ENCODE measurements around the gene NECTIN3. TPM values are rescaled to one million over a fixed set of nuclear protein-coding genes. Genes with fewer than 3 reads are reported as not detected.

NECTIN3 gene
- total and polyA plus RNA-seq, 7 experiments from 2014 or later: 0.66 to 7.2 (median 3.2) TPM

DNA sequence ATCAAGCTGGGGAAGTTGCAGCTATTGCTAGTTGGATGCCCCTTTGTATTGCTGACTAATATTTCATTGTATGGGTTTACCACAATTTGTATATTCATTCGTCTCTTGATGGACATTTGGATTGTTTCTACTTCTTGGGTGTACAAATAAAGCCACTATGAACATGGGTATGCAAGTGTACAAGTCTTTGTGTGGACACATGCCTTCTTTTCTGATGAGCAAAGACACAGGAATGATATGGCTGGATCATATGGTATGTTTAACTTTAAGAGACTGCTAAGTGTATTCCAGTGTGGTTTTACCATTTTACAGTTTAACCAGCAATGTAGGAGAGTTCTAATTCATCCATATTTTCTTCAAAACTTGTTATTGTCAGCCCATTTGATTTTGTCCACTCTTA, 32.2 kb downstream of the NECTIN3 start:
- no peaks in the 10 kb centered on the region for H3K27me3 ChIP-seq (ENCODE audit: control insufficient read depth in 2 of 2, insufficient read depth in 2 of 2, low read length in 2 of 2)

DNA sequence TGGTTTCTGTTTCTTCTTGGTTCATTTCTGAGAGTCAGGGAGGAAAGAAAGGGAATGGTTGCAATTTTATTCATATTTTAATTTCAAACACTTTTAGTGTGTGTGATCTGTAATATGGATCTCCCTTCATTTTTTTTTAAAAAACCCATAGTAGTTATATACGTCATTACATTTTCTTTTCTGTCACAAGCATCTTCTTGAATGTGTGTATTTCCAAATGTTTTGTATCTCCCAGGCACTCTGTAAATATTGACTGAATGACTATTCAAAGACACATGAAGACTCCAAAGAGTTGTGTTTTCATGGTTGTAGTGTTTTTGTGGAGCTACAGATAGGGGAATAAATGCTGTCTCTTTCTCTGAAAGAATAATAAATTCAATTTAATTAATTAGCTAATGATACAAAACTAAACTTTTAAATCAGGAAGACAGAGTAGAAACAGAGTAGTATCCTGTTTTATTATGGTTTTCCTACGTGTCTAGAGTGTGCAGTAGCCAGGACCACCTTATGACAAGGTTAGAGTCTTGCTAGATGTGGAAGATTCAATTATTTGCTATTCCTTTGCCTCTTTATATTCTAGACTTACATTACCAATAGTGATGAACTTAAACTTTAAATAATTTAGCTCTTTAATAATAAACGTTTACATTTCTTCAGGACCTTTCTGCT, 35.5 kb downstream of the NECTIN3 start:
- Histone ChIP-seq H3K27ac (ENCODE audit: low read depth, low read length) (no peak overlapping the region), H3K36me3 (ENCODE audit: control insufficient read depth in 2 of 3, insufficient read depth in 3 of 3, low read length in 3 of 3) (no peaks in the 10 kb centered on the region), H3K4me1 (ENCODE audit: control insufficient read depth in 2 of 2, insufficient read depth in 2 of 2, low read length in 2 of 2) (no peaks in the 10 kb centered on the region), H3K9me3 (ENCODE audit: control insufficient read depth in 2 of 3, low read length in 3 of 3) (no peaks in the 10 kb centered on the region), H3K4me3 (ENCODE audit: low read length) (no peak overlapping the region), H3K27me3 (ENCODE audit: control insufficient read depth in 2 of 2, insufficient read depth in 2 of 2, low read length in 2 of 2) (no peaks in the 10 kb centered on the region)
- H3K27me3 Mint-ChIP-seq: peaks cover 0 to 34% (median 0%) of the 10 kb centered on the region in 5 donors
- H3K4me1 Mint-ChIP-seq: peaks cover 0 to 1% (median 0%) of the 10 kb centered on the region in 7 donors
- DNase-seq (no peak), ATAC-seq (no peak)
- intact Hi-C loops (cut with micrococcal nuclease): no loop called here
- peaks cover 0 to 9% (median 0%) of the 10 kb centered on the region in 5 donors for H3K36me3 Mint-ChIP-seq
- no peak overlapping the region for H3K27ac Mint-ChIP-seq
- ChIA-PET POLR2A (no interaction called here), CTCF (interaction anchor here (1.2 kb wide), 1 partner anchor 9 kb away, joined by 3 read pairs; no protein-coding TSS in a partner anchor)
- H3K4me3 Mint-ChIP-seq: no peak overlapping the region
- peaks cover 0 to 22% (median 5%) of the 10 kb centered on the region in 11 donors for H3K9me3 Mint-ChIP-seq

More for the DNA sequence above, 32.2 kb downstream of the NECTIN3 start:
- Mint-ChIP-seq H3K27ac (no peak overlapping the region), H3K36me3 (peaks cover 0 to 9% (median 3%) of the 10 kb centered on the region in 5 donors), H3K4me3 (no peak overlapping the region), H3K27me3 (peaks cover 0 to 42% (median 0%) of the 10 kb centered on the region in 5 donors), H3K4me1 (peaks cover 0 to 1% (median 0%) of the 10 kb centered on the region in 7 donors), H3K9me3 (peaks cover 0 to 22% (median 5%) of the 10 kb centered on the region in 11 donors)
- intact Hi-C loops (cut with micrococcal nuclease): no loop called here
- ATAC-seq: no peak
- Histone ChIP-seq H3K4me3 (ENCODE audit: low read length) (no peak overlapping the region), H3K9me3 (ENCODE audit: control insufficient read depth in 2 of 3, low read length in 3 of 3) (no peaks in the 10 kb centered on the region), H3K4me1 (ENCODE audit: control insufficient read depth in 2 of 2, insufficient read depth in 2 of 2, low read length in 2 of 2) (no peaks in the 10 kb centered on the region), H3K27ac (ENCODE audit: low read depth, low read length) (no peak overlapping the region), H3K36me3 (ENCODE audit: control insufficient read depth in 2 of 3, insufficient read depth in 3 of 3, low read length in 3 of 3) (no peaks in the 10 kb centered on the region)
- ChIA-PET CTCF (no interaction called here), POLR2A (no interaction called here)
- no peak for DNase-seq

DNA sequence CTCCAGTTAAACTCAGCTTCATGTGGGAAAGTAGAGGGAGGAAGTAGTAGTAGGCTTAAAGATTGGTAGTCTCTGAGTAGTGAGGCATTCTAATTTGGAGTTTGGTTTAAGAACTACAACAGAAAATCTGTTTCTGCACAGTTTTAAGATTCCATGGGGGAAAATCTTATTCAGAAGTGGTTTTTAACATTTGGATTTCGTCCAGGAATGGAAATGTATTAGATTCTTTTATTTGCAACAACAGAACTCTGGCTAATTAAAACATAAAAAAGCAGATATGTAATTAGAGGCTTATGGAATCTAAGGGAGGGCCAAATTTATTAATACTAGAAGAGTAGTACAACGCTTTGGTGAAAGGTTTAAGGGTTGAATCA, 36.0 kb downstream of the NECTIN3 start:
- DNase-seq (no peak), ATAC-seq (no peak)
- POLR2A ChIA-PET: no interaction called here
- intact Hi-C loops (cut with micrococcal nuclease): no loop called here
- Mint-ChIP-seq H3K27ac (no peak overlapping the region), H3K27me3 (peaks cover 0 to 29% (median 0%) of the 10 kb centered on the region in 5 donors), H3K9me3 (peaks cover 0 to 22% (median 5%) of the 10 kb centered on the region in 11 donors), H3K4me1 (peaks cover 0 to 1% (median 0%) of the 10 kb centered on the region in 7 donors), H3K36me3 (peaks cover 0 to 6% (median 0%) of the 10 kb centered on the region in 5 donors), H3K4me3 (no peak overlapping the region)
- Histone ChIP-seq H3K27me3 (ENCODE audit: control insufficient read depth in 2 of 2, insufficient read depth in 2 of 2, low read length in 2 of 2) (no peaks in the 10 kb centered on the region), H3K4me1 (ENCODE audit: control insufficient read depth in 2 of 2, insufficient read depth in 2 of 2, low read length in 2 of 2) (no peaks in the 10 kb centered on the region), H3K9me3 (ENCODE audit: control insufficient read depth in 2 of 3, low read length in 3 of 3) (no peaks in the 10 kb centered on the region), H3K4me3 (ENCODE audit: low read length) (no peak overlapping the region), H3K27ac (ENCODE audit: low read depth, low read length) (no peak overlapping the region), H3K36me3 (ENCODE audit: control insufficient read depth in 2 of 3, insufficient read depth in 3 of 3, low read length in 3 of 3) (no peaks in the 10 kb centered on the region)
- CTCF ChIA-PET: interaction anchor here (1.2 kb wide), 1 partner anchor 9 kb away, joined by 3 read pairs; no protein-coding TSS in a partner anchor

DNA sequence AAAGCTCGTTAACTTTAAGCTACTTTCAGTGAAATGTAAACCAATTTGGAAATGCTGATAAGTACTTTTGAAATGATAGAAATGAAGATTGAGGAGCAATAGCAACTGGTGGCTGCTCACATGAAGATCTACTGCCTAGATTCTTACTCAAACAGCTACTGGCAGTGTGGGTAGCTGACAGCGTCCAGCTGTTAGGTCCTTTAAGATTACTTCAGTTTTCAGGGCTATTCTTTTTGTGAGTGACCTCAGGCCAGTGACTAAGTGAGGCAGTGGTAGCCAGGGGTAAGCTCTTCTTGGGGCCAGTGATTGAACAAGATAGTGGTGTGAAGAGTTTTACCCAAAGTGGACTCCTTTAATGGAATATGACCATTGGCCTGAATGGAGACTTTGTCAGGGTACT, 41.3 kb downstream of the NECTIN3 start:
- Histone ChIP-seq H3K4me1 (ENCODE audit: control insufficient read depth in 2 of 2, insufficient read depth in 2 of 2, low read length in 2 of 2) (no peaks in the 10 kb centered on the region), H3K4me3 (ENCODE audit: low read length) (no peak overlapping the region), H3K36me3 (ENCODE audit: control insufficient read depth in 2 of 3, insufficient read depth in 3 of 3, low read length in 3 of 3) (no peaks in the 10 kb centered on the region), H3K27ac (ENCODE audit: low read depth, low read length) (no peak overlapping the region), H3K9me3 (ENCODE audit: control insufficient read depth in 2 of 3, low read length in 3 of 3) (no peaks in the 10 kb centered on the region), H3K27me3 (ENCODE audit: control insufficient read depth in 2 of 2, insufficient read depth in 2 of 2, low read length in 2 of 2) (no peaks in the 10 kb centered on the region)
- Mint-ChIP-seq H3K9me3 (no peaks in the 10 kb centered on the region), H3K4me3 (no peak overlapping the region), H3K27me3 (peaks cover 0 to 2% (median 0%) of the 10 kb centered on the region in 5 donors), H3K27ac (no peak overlapping the region), H3K4me1 (peaks cover 0 to 1% (median 0%) of the 10 kb centered on the region in 7 donors), H3K36me3 (peaks cover 0 to 4% (median 3%) of the 10 kb centered on the region in 5 donors)
- DNase-seq (no peak), ATAC-seq (no peak)
- intact Hi-C loops (cut with micrococcal nuclease): no loop called here
- ChIA-PET POLR2A (no interaction called here), CTCF (no interaction called here)

DNA sequence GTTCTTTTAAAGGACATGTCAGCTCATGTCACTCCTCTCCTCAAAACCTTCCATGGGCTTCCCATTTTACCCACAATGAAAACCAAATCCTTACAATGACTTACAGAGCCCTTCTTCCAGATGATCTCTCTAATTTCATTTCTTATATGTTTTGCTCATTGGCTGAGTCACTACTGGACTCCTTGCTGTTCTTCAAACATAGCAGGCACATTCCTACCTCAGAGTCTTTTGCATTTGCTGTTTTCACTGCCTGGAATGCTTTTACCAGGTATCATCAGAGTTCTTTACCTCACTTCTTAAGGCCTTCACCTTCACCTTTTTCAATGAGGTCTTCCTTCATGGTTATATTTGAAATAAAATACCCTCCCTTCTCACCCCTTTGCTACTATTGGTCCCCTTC, 57.3 kb downstream of the NECTIN3 start:
- Mint-ChIP-seq H3K27me3 (peaks cover 0 to 5% (median 0%) of the 10 kb centered on the region in 5 donors), H3K9me3 (no peaks in the 10 kb centered on the region), H3K27ac (no peak overlapping the region), H3K4me3 (no peak overlapping the region), H3K36me3 (peaks cover 0 to 5% (median 0%) of the 10 kb centered on the region in 5 donors), H3K4me1 (no peaks in the 10 kb centered on the region)
- ATAC-seq (no peak), DNase-seq (no peak)
- H3K27ac ChIP-seq (ENCODE audit: low read depth, low read length): no peak overlapping the region
- no peak overlapping the region for H3K4me3 ChIP-seq (ENCODE audit: low read length)
- H3K36me3 ChIP-seq (ENCODE audit: control insufficient read depth in 2 of 3, insufficient read depth in 3 of 3, low read length in 3 of 3): no peaks in the 10 kb centered on the region
- ChIA-PET CTCF (no interaction called here), POLR2A (no interaction called here)
- no peaks in the 10 kb centered on the region for H3K9me3 ChIP-seq (ENCODE audit: control insufficient read depth in 2 of 3, low read length in 3 of 3)
- intact Hi-C loops (cut with micrococcal nuclease): no loop called here
- no peaks in the 10 kb centered on the region for H3K27me3 ChIP-seq (ENCODE audit: control insufficient read depth in 2 of 2, insufficient read depth in 2 of 2, low read length in 2 of 2)
- no peaks in the 10 kb centered on the region for H3K4me1 ChIP-seq (ENCODE audit: control insufficient read depth in 2 of 2, insufficient read depth in 2 of 2, low read length in 2 of 2)

DNA sequence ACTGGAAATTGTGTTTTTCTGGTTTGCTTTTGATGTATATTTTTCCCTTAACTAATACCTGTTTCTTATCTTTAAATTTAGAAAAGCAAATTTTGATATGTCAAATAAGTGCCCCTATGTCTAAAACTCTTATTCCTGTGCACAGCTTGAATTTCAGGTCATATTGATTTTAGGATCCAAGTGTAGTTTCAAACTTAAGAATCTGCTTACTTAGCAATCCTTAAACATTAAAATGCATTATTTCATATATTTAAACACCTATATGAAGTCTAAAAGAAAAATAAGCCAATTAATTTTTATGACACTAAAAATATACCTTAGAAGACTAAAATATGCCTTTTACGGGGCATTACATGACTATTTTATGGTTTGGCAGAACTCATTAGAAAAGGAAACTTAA, 59.2 kb downstream of the NECTIN3 start:
- ATAC-seq (no peak), DNase-seq (no peak)
- Mint-ChIP-seq H3K9me3 (no peaks in the 10 kb centered on the region), H3K4me1 (no peaks in the 10 kb centered on the region), H3K4me3 (no peak overlapping the region), H3K27ac (no peak overlapping the region), H3K36me3 (peaks cover 0 to 6% (median 0%) of the 10 kb centered on the region in 5 donors), H3K27me3 (peaks cover 0 to 6% (median 0%) of the 10 kb centered on the region in 5 donors)
- no peak overlapping the region for H3K27ac ChIP-seq (ENCODE audit: low read depth, low read length)
- intact Hi-C loops (cut with micrococcal nuclease): no loop called here
- H3K27me3 ChIP-seq (ENCODE audit: control insufficient read depth in 2 of 2, insufficient read depth in 2 of 2, low read length in 2 of 2): no peaks in the 10 kb centered on the region
- H3K4me3 ChIP-seq (ENCODE audit: low read length): no peak overlapping the region
- no peaks in the 10 kb centered on the region for H3K4me1 ChIP-seq (ENCODE audit: control insufficient read depth in 2 of 2, insufficient read depth in 2 of 2, low read length in 2 of 2)
- CTCF ChIA-PET: no interaction called here
- no peaks in the 10 kb centered on the region for H3K9me3 ChIP-seq (ENCODE audit: control insufficient read depth in 2 of 3, low read length in 3 of 3)
- POLR2A ChIA-PET: no interaction called here
- H3K36me3 ChIP-seq (ENCODE audit: control insufficient read depth in 2 of 3, insufficient read depth in 3 of 3, low read length in 3 of 3): no peaks in the 10 kb centered on the region

DNA sequence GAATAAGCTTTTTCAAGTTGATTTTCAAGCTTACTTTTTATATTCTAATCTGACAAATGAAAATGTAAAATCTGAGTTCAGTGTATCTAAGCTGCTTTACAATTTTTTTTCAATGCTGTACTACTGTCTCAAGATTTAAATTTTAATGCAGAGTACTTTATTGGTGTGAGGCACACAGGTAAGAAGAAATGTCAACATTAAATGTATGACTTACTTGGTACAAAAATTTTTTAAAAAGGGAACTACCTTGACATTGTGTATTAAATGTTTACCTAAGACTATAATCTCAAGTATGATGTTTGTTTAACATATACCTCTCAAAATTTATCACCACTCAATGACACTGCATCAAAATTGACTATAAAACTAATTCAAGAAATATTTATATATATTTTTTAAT, 62.7 kb downstream of the NECTIN3 start:
- ATAC-seq: no peak
- no peaks in the 10 kb centered on the region for H3K9me3 Mint-ChIP-seq
- no peaks in the 10 kb centered on the region for H3K27me3 ChIP-seq (ENCODE audit: control insufficient read depth in 2 of 2, insufficient read depth in 2 of 2, low read length in 2 of 2)
- no peak for DNase-seq
- H3K27ac Mint-ChIP-seq: no peak overlapping the region
- no peaks in the 10 kb centered on the region for H3K4me1 ChIP-seq (ENCODE audit: control insufficient read depth in 2 of 2, insufficient read depth in 2 of 2, low read length in 2 of 2)
- intact Hi-C loops (cut with micrococcal nuclease): no loop called here
- no peak overlapping the region for H3K4me3 Mint-ChIP-seq
- peaks cover 0 to 6% (median 0%) of the 10 kb centered on the region in 5 donors for H3K27me3 Mint-ChIP-seq
- H3K27ac ChIP-seq (ENCODE audit: low read depth, low read length): no peak overlapping the region
- ChIA-PET CTCF (interaction anchor here (0.6 kb wide), 1 partner anchor 496 kb away, joined by 3 read pairs; no protein-coding TSS in a partner anchor), POLR2A (no interaction called here)
- H3K36me3 Mint-ChIP-seq: peaks cover 0 to 6% (median 0%) of the 10 kb centered on the region in 5 donors
- H3K4me3 ChIP-seq (ENCODE audit: low read length): no peak overlapping the region
- no peaks in the 10 kb centered on the region for H3K4me1 Mint-ChIP-seq
- H3K9me3 ChIP-seq (ENCODE audit: control insufficient read depth in 2 of 3, low read length in 3 of 3): no peaks in the 10 kb centered on the region
- H3K36me3 ChIP-seq (ENCODE audit: control insufficient read depth in 2 of 3, insufficient read depth in 3 of 3, low read length in 3 of 3): no peaks in the 10 kb centered on the region

Measured in naive thymus-derived CD4-positive, alpha-beta T cell (primary cell).